ENCODE measurements around the gene RAD18.

DNA sequence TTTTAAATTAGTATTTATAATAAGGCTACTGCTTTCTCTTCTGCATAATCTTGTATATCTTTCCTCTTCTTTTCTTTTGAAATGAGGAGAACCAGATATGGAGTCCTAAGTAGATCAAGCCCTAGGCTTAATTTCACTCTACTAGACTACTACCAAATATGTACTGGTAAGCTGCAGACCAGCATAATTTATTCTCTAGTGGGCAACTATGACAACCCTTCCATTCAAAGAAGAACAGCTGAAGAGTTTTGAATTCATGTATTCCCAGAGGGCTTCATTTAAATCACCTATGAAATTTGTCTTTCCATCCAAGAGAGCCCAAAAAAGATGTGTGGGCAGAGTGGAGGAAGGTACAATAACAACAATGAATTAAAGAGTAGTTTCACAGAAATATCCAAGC lies 10.0 kb downstream of the RAD18 start:
- no peak for TF ChIP-seq EP300 (IDR thresholded peaks at IDR 0.05; ENCODE audit: borderline replicate concordance)
- TF ChIP-seq, protein P1, sequence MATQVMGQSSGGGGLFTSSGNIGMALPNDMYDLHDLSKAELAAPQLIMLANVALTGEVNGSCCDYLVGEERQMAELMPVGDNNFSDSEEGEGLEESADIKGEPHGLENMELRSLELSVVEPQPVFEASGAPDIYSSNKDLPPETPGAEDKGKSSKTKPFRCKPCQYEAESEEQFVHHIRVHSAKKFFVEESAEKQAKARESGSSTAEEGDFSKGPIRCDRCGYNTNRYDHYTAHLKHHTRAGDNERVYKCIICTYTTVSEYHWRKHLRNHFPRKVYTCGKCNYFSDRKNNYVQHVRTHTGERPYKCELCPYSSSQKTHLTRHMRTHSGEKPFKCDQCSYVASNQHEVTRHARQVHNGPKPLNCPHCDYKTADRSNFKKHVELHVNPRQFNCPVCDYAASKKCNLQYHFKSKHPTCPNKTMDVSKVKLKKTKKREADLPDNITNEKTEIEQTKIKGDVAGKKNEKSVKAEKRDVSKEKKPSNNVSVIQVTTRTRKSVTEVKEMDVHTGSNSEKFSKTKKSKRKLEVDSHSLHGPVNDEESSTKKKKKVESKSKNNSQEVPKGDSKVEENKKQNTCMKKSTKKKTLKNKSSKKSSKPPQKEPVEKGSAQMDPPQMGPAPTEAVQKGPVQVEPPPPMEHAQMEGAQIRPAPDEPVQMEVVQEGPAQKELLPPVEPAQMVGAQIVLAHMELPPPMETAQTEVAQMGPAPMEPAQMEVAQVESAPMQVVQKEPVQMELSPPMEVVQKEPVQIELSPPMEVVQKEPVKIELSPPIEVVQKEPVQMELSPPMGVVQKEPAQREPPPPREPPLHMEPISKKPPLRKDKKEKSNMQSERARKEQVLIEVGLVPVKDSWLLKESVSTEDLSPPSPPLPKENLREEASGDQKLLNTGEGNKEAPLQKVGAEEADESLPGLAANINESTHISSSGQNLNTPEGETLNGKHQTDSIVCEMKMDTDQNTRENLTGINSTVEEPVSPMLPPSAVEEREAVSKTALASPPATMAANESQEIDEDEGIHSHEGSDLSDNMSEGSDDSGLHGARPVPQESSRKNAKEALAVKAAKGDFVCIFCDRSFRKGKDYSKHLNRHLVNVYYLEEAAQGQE (IDR thresholded peaks at IDR 0.05; ENCODE audit: low read depth), result no peak
- no peak for TF ChIP-seq TAF1 (IDR thresholded peaks at IDR 0.05; ENCODE audit: low read depth)
- TF ChIP-seq YY1 (IDR thresholded peaks at IDR 0.05; ENCODE audit: low read depth), result no peak
- TF ChIP-seq CEBPB (IDR thresholded peaks at IDR 0.05), result no peak
